Measurements from ENCODE around the gene DIO3.
"Not testable (repeated sequence)": the region's sequence is repeated elsewhere in the genome, so short reads cannot be mapped to it uniquely, and the experiment has no call there.

The DIO3 gene

GRCh38 chr14:101559624-101560533 is 1.4 kb upstream of the DIO3 start:
- DNase-seq, result peak; percentile 52

GRCh38 chr14:101560534-101561113 is 671 bp upstream of the DIO3 start:
- DNase-seq, result no peak

GRCh38 chr14:101561897-101562490 is 699 bp downstream of the DIO3 start:
- DNase-seq, result no peak

GRCh38 chr14:101562659-101563351 is 1.5 kb downstream of the DIO3 start:
- no peak for DNase-seq

- DNase-seq, result no peak
These were observed 2.0 kb downstream of the DIO3 start for GRCh38 chr14:101563352-101563653.

GRCh38 chr14:101563654-101564443 is 2.6 kb downstream of the DIO3 start:
- no peak for DNase-seq

GRCh38 chr14:101564444-101564776 is 3.1 kb downstream of the DIO3 start:
- DNase-seq, result no peak

GRCh38 chr14:101564819-101565698 is 3.8 kb downstream of the DIO3 start:
- DNase-seq, result no peak

GRCh38 chr14:101567252-101567651 is 6.0 kb downstream of the DIO3 start:
- no peak for DNase-seq

- no peak for DNase-seq
These were observed 9.7 kb downstream of the DIO3 start for GRCh38 chr14:101571004-101571403.

- not testable (repeated sequence) for DNase-seq
These were observed 11.2 kb downstream of the DIO3 start for GRCh38 chr14:101572526-101572925.

GRCh38 chr14:101573289-101573688 is 12.0 kb downstream of the DIO3 start:
- no peak for DNase-seq

- DNase-seq, result no peak
These were observed 14.3 kb downstream of the DIO3 start for GRCh38 chr14:101575581-101575980.

- no peak for DNase-seq
These were observed 16.1 kb downstream of the DIO3 start for GRCh38 chr14:101577221-101577909.

- no peak for DNase-seq
These were observed 17.2 kb downstream of the DIO3 start for GRCh38 chr14:101578489-101578888.

GRCh38 chr14:101579372-101580080 is 18.2 kb downstream of the DIO3 start:
- no peak for DNase-seq

- DNase-seq, result no peak
These were observed 20.5 kb downstream of the DIO3 start for GRCh38 chr14:101581806-101582205.

GRCh38 chr14:101582294-101582693 is 21.0 kb downstream of the DIO3 start:
- DNase-seq, result no peak

GRCh38 chr14:101583006-101583714 is 21.9 kb downstream of the DIO3 start:
- no peak for DNase-seq

- DNase-seq, result no peak
These were observed 22.4 kb downstream of the DIO3 start for GRCh38 chr14:101583715-101584054.
